Vagina (tissue), 2 donors: Measurements from ENCODE around the gene MAML1. TPM values are rescaled to one million over a fixed set of nuclear protein-coding genes. Genes with fewer than 3 reads are reported as not detected.

Source experiments
- DNase-seq, 2 donors: peaks; one replicate each; pipeline ENCODE4 v3.0.0-alpha.2; 2017; ENCODE audit errors: extremely low spot score in 2 of 2
- H3K27ac ChIP-seq: fragments of 200-600 bp; sonication (generic); one replicate; pipeline ENCODE4 v1.5.1; 2019
- H3K27me3 ChIP-seq: fragments of 200-600 bp; sonication (generic); one replicate; pipeline ENCODE4 v1.5.1; 2019
- H3K36me3 ChIP-seq, 2 donors: fragments of 200-600 bp; sonication (generic); one replicate each; pipeline ENCODE4 v1.5.1; 2017 to 2019
- H3K4me1 ChIP-seq: fragments of 200-600 bp; sonication (generic); one replicate; pipeline ENCODE4 v1.5.1; 2019
- H3K4me3 ChIP-seq, 2 donors: fragments of 200-600 bp; sonication (generic); 1 replicate in 1 of 2; 2 replicates in 1 of 2; pipeline ENCODE4 v1.5.1; 2016 to 2019
- H3K9me3 ChIP-seq: fragments of 200-600 bp; sonication (generic); one replicate; pipeline ENCODE4 v1.5.1; 2019
- POLR2A ChIP-seq, 2 donors: fragments of 450-650 bp; IDR thresholded peaks; one replicate each; pipeline ENCODE4 v1.6.1; 2017; ENCODE audit warnings: antibody characterized with exemption in 2 of 2, mild to moderate bottlenecking in 2 of 2, moderate library complexity in 2 of 2
- POLR2AphosphoS5 ChIP-seq, 2 donors: sonication (generic); formaldehyde crosslinking; IDR thresholded peaks; one replicate each; pipeline ENCODE4 v1.9.0; 2017; ENCODE audit warnings: antibody characterized with exemption in 2 of 2, mild to moderate bottlenecking in 2 of 2, low read depth in 1 of 2; ENCODE audit not compliant: insufficient read depth in 1 of 2
- intact Hi-C: fragments of 100-400 bp; cut with DNase I; formaldehyde crosslinking; loops from one replicate; pipeline ENCODE4 v1.15.1; 2023
- total RNA-seq: library from RNA; depleted of rRNA; stranded (reverse); fragments of >200 nt; gene quantifications from one replicate; pipeline ENCODE4 v1.2.3, GENCODE V29; 2016
- TF ChIP-seq, protein P1 (sequence below), 3 experiments: fragments of 450-650 bp in 2 of 3; fragments of 200-600 bp in 1 of 3; sonication (generic) in 1 of 3; IDR thresholded peaks; one replicate each; pipeline ENCODE4 v1.5.1; 2017 to 2019; ENCODE audit warnings: antibody characterized with exemption in 3 of 3, mild to moderate bottlenecking in 2 of 3, moderate library complexity in 2 of 3

MAML1 gene
- total RNA-seq, 1 donor from 2014 or later = 25.3 TPM

DNA sequence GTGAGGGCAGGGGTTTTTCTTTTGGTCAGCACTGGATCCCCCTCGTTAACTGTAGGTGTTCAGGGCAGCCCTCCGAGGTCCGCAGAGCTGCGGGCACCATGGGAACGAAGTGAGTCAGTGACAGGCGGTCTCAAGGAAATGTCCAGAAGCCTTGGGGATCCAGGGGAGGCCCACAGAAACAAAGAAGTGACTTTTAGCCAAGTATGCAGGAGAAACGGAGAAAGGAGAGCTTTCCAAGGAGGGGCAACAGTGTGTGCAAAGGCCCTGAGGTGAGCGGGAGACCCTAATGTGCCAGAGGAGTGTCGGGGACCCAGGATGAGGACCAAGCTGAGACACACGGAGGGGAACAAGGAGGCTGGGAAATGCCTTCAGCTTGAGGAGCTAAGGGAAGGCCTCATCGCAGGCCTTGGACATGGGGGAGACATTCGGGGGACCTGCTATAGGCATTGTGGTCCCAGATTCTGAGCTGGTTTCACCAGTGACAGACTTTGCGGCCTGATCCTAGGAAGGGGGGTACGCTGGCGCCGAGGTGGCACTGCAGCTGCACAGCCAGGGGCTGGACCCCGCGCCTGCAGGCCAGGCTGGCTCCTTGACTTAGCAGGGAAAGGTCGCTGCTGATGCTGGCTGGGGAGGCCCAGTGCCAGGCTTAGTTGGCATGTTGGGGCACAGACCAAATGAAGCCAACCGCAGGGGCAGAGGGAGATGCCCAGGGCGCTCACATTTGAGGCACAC is 64.4 kb downstream of the MAML1 start:
- TF ChIP-seq, protein P1, sequence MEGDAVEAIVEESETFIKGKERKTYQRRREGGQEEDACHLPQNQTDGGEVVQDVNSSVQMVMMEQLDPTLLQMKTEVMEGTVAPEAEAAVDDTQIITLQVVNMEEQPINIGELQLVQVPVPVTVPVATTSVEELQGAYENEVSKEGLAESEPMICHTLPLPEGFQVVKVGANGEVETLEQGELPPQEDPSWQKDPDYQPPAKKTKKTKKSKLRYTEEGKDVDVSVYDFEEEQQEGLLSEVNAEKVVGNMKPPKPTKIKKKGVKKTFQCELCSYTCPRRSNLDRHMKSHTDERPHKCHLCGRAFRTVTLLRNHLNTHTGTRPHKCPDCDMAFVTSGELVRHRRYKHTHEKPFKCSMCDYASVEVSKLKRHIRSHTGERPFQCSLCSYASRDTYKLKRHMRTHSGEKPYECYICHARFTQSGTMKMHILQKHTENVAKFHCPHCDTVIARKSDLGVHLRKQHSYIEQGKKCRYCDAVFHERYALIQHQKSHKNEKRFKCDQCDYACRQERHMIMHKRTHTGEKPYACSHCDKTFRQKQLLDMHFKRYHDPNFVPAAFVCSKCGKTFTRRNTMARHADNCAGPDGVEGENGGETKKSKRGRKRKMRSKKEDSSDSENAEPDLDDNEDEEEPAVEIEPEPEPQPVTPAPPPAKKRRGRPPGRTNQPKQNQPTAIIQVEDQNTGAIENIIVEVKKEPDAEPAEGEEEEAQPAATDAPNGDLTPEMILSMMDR (IDR thresholded peaks at IDR 0.05) = no peak
- TF ChIP-seq POLR2A (IDR thresholded peaks at IDR 0.05) (no peak), POLR2AphosphoS5 (IDR thresholded peaks at IDR 0.05; ENCODE audit: insufficient read depth in 1 of 2, low read depth in 1 of 2) (no peak)
- Histone ChIP-seq H3K4me1 (peaks cover 54% of the 10 kb centered on the region), H3K36me3 (peaks cover 0 to 44% of the 10 kb centered on the region in 2 donors), H3K27me3 (no peaks in the 10 kb centered on the region), H3K4me3 (peak overlapping the region; percentile 55 to 60), H3K27ac (peak overlapping the region; percentile 94), H3K9me3 (no peaks in the 10 kb centered on the region)
- intact Hi-C loops = loop anchor here (5.0 to 10.0 kb wide), 2 partner anchors 35 to 112 kb away; partner anchors contain the start of gene CBY3
- no peak for DNase-seq

DNA sequence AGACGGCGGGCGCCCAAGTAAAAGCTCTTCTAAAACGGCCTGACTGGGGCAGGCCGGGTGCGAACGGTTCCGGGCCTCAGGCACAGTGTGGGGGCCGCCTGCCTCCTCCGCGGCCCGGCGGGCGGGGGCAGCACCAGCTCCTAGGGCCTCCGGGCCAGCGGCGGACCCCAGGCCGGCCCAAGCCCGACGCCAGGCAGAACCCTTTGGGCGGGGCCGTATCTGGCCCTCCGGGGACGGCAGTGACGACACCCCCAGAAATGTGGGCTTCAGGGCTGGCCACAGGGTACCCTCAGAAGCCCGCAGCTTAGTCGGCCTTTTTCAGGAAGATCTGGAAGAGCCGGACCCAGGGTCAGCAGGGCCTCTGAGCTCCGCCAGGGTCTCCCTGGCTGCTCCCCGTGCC is 65.1 kb downstream of the MAML1 start:
- H3K4me3 ChIP-seq = no peak overlapping the region
- no peak for DNase-seq
- no peaks in the 10 kb centered on the region for H3K9me3 ChIP-seq
- no peaks in the 10 kb centered on the region for H3K27me3 ChIP-seq
- H3K4me1 ChIP-seq = peaks cover 59% of the 10 kb centered on the region
- no peak overlapping the region for H3K27ac ChIP-seq
- TF ChIP-seq POLR2AphosphoS5 (IDR thresholded peaks at IDR 0.05; ENCODE audit: insufficient read depth in 1 of 2, low read depth in 1 of 2) (no peak), POLR2A (IDR thresholded peaks at IDR 0.05) (no peak)
- TF ChIP-seq, protein P1 (IDR thresholded peaks at IDR 0.05) = no peak
- H3K36me3 ChIP-seq = peaks cover 0 to 44% of the 10 kb centered on the region in 2 donors
- intact Hi-C loops = loop anchor here (5.0 to 10.0 kb wide), 2 partner anchors 35 to 113 kb away; partner anchors contain the start of gene CBY3

DNA sequence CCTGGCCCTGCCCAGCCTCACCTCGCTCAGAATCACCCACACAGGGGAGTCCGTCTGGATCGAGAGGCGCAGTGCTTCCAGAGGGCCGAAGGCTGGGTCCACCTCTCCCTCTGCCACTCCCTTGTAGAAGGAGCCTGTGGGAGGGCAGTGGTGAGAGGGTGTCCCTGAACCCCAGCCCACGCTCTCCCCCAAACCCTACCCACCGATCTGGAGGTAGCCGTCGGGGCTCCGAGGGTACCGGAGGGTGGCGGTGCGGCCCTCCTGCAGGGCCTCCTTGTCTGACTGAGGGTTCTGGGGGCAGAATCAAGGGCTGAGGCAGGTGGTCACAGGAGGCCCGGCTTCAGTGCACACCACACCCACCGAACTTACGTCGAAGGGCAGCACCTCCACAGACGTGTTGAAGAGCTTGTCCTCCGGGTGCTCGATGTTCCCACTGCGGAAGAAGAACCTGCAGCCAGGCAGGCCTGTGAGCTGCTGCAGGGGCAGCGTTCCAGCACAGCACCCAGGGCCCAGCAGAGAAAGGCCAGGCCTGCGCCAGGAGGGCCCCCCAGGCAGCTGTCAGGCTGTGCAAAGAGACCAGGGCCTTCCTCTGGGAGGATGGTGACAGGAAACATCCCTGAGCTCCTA is 65.6 kb downstream of the MAML1 start:
- H3K9me3 ChIP-seq = no peaks in the 10 kb centered on the region
- H3K27me3 ChIP-seq = no peaks in the 10 kb centered on the region
- H3K4me1 ChIP-seq = peaks cover 59% of the 10 kb centered on the region
- H3K36me3 ChIP-seq = peaks cover 0 to 44% of the 10 kb centered on the region in 2 donors
- H3K27ac ChIP-seq = no peak overlapping the region
- no peak overlapping the region for H3K4me3 ChIP-seq
- no peak for DNase-seq
- TF ChIP-seq POLR2A (IDR thresholded peaks at IDR 0.05) (no peak), POLR2AphosphoS5 (IDR thresholded peaks at IDR 0.05; ENCODE audit: insufficient read depth in 1 of 2, low read depth in 1 of 2) (no peak)
- TF ChIP-seq, protein P1 (IDR thresholded peaks at IDR 0.05) = no peak
- intact Hi-C loops = loop anchor here (5.0 to 10.0 kb wide), 2 partner anchors 36 to 113 kb away; partner anchors contain the start of gene CBY3

DNA sequence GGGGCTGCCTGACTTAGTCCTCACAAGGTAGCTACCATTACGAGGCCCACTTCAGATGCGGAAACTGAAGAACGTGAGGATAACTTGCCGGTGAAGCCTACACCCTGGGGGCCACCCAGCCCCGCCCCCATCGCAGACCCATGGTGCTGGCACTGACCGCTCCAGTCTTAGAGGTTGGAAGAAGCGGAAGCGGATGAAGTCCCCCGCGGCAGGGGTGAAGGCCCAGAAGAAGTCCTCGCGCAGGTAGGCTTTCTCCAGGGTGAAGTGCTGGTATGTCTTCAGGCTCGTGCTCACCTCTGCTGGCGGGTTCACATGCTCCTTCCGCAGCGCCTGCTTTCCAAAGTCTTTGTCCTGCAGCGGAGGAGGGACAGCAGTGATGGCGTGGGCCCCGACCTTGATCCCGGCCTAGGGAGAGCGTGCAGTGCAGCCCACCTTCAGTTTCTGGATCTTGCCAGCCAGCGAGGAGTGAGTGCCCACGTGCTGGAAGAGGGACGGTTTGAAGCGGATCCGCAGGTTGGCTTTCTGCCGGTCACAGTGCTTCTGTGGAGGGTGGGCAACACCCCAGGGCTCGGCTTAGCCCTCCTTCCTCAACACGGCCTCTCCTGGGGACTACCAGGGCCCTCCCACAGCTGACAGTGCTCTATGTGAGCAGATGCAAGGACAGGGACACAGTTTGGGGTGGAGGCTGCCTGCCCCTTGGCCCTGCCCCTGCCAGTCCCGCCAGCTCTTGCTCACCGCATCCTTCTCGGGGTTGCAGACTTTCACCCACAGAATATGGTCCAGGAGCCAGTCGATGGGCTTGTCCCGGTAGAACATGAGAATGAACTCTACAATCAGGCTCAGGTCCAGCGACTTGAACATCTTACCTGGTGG is 66.4 kb downstream of the MAML1 start:
- intact Hi-C loops = loop anchor here (5.0 to 10.0 kb wide), 2 partner anchors 37 to 114 kb away; partner anchors contain the start of gene CBY3
- DNase-seq = peak in 1 of 2 donors; percentile 93
- Histone ChIP-seq H3K4me1 (peaks cover 59% of the 10 kb centered on the region), H3K4me3 (no peak overlapping the region), H3K9me3 (no peaks in the 10 kb centered on the region), H3K27me3 (no peaks in the 10 kb centered on the region), H3K27ac (no peak overlapping the region), H3K36me3 (peaks cover 0 to 44% of the 10 kb centered on the region in 2 donors)
- TF ChIP-seq, protein P1 (IDR thresholded peaks at IDR 0.05) = no peak
- TF ChIP-seq POLR2AphosphoS5 (IDR thresholded peaks at IDR 0.05; ENCODE audit: insufficient read depth in 1 of 2, low read depth in 1 of 2) = no peak
- no peak for TF ChIP-seq POLR2A (IDR thresholded peaks at IDR 0.05)
